GM21515 (cell line): ENCODE results near the gene KCNA5.

Source experiments
- ATAC-seq: cut with Tn5 transposase; IDR thresholded peaks from one replicate; pipeline ENCODE4 v1.9.1; 2021; ENCODE audit not compliant: unreplicated experiment

KCNA5 gene

DNA sequence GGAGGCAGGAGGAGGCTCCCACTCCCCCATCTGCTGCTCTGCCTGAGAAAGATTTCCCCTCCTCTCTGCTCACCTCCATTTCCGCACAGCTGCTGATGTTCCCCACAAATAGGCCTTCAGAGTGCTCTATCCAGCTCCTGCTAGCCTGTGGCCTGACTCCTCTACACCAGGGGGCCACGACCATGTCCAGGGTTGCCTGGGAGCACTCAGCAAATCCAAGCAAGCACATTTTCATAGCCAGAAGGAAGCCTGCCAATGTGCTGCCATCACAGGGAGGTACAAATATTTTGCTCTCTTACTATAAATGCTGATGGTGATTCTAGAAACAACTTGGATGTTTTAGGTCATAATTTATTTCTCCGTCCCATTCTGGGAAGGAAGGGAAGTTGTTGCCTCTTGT is 17.3 kb downstream of the KCNA5 start:
- ATAC-seq = no peak

DNA sequence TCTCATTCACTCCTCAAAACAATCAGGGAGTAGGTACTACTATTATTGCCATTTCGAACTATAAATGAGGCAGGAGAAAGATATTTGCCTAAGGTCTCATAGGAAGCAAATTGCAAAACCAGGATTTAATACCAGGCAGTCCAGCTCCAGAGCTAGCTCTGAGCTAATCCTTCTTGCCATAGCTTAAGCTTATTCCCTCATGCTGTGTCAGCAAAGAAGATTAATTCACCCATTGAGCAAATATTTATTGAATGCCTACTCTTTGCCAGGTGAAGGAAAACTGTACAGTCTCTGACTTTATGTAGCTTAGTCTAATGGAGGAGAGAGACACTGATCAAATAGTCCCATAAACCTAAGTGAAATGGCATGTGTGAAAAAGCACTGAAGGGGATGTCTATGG is 19.5 kb downstream of the KCNA5 start:
- no peak for ATAC-seq

DNA sequence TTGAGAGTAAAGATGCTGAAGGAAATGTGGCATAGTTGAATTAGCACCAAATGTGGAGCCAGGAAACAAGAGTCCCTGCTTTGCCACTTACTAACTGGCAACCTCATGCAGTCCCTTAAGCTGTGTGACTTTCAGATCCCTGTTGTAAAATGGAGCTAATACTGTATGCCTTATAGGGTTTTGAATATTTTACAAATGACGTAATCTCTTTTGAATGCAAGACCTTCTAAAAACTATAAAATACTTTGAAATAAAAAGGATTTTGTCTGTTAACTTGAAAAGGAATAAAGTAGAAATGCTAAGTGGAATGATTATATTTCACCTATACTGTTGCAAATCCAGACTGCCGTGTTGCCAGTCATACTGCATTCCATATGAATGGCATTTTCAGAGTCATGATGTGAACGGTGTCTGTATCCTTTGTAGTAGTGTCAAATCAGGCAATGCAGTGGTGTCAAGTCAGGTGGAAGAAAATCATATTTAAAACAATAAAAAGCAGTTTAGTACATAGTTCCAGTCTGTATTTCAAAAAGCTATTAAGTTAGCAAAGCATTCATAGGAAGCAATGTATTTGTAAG is 21.3 kb downstream of the KCNA5 start:
- ATAC-seq = no peak

DNA sequence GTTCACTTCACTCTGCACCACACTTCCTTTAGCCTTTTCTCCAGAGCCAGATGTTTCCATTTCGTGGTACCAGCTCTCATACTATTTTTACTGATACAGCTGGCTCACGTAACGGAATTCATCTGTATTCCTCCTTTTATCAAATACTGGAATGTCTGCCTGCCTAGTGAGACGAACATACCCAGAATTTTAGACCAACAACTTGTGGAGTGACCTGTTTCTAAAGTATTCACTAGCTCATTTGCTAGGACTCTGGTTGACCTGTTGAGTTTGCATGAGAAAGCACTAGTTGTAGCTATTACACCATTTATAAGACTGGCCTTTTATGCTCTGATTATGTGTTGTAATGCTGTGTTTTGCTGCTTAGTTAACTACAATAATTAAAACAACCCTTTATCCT is 22.6 kb downstream of the KCNA5 start:
- ATAC-seq = no peak

DNA sequence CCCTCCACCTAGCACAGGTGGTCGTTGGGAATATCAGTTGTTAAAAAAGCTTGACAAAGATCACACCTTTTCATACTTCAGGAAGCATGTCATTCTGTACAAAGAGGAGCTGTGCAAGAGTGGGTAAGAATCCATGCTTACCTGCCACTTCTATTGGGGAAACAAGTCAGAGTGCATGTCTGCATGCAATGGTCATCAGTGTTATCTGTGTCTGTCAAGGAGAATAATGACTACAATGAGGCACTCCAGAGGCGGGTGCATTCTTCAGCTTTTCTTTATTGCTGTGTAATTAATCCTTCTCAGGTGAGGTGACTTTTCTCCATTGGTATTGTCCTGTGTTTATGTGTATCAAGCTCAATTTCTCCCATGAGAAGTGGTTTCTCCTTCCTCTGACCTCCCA is 24.4 kb downstream of the KCNA5 start:
- ATAC-seq = no peak

DNA sequence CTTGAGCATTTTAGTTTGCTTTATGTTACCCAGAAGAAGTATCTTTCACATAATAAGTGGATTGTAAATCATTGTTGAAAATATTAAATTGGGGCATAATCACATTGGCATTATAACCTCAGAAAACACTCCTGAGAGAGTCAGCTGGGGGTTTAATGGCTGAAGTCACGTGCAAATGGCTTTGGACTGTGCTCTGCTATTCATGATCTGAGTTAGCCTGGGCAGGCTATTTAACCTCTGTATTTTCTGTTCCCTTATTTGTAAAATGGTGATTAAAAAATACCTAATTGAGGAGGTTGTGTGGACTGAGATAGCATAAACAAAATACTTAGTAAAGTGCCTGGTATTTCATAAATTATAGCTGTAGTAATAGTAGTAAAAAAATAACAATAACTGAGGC is 24.9 kb downstream of the KCNA5 start:
- ATAC-seq = no peak

DNA sequence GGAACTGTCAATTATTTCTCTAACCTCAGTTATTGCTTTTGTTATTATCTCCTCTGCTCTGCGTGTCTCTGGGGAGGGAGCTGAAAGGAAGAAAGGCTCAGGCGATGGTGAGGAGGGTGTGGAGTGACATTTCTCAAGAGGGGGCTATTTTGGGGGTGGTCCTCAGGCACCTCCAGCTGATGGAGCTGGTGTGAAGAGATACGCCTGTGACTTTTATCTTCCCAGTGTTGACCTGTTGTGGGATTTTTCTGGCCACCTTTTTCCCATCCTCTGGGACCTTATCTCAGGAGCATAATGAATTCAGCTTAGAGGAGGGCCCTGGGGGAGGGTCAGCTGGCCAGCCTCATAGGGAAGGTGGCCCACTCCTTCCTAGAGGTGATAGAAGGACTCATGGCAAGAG is 26.4 kb downstream of the KCNA5 start:
- ATAC-seq = no peak

DNA sequence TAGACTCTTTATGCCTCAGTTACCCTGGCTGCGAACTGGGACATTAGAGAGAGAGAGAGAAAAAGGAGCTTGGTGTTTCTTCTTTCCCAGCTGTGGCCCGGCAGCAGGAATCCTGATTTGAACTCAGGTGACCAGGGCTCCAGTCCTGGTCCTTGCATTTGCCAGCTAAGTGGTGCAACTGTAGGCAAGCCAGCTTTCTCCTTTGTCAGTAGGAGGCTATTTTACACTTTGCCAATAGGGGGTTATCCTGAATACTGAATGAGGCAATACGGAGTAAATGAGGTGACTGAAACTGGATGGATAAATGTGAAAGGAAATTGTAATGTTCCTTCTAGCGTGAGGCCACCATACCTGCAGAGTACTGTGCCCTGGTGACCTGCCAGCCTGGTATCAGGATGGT is 27.8 kb downstream of the KCNA5 start:
- no peak for ATAC-seq

DNA sequence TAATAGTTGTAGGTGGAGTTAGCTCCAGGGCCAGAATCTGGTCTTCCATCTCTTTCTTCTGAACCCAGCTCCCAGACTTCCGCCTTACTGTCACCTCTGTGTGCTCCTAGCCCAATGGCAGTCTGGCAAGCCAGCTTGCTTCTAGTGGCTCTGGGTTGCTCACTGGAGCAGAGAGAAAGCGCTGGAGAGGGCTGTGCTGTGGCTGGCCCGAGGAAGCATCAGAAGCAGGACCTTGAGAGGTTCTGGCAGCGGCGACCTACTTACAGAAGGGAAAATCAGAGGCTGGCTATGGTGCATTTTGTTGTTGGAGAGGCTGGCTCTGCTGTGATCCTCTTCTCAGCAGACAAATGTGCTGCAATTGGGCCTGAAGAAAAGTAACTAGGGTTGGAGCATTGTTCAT is 28.6 kb downstream of the KCNA5 start:
- no peak for ATAC-seq

DNA sequence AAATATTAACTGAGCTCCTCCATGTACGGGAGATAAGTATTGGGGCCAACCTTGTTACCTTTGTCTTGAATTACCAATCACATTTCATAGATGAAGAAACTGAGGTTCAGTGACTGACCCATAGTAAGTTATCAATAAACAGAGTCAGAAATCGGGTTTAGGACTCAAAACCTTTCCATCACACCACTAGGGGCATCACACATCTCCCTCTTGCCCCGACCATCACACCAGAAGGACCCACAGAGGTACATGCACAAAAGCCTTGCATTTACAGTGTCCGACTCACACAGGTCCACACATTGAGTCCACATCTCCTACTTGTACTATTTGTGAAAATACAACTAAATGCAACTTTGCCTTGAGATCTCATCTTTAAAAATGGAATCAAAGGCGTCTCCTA is 29.4 kb downstream of the KCNA5 start:
- no peak for ATAC-seq

DNA sequence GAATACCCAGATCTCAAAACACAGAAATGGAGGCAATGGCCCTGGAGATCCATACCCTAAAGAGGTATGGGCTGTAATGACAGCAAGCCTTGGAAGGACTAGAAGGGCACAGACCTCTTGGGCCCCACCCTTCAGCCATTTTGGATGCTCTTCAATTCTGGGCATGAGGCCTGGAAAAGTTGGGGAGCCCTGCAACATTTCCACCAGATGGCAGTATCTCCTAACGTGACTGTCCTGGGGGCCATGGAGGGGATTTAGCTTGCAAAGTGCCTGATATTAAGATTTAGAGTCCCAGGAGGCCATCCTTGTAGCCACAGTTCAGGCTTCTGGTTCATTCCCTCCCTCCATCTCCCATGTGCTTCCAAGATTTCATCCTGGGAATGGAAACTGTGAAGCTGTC is 30.2 kb downstream of the KCNA5 start:
- no peak for ATAC-seq

DNA sequence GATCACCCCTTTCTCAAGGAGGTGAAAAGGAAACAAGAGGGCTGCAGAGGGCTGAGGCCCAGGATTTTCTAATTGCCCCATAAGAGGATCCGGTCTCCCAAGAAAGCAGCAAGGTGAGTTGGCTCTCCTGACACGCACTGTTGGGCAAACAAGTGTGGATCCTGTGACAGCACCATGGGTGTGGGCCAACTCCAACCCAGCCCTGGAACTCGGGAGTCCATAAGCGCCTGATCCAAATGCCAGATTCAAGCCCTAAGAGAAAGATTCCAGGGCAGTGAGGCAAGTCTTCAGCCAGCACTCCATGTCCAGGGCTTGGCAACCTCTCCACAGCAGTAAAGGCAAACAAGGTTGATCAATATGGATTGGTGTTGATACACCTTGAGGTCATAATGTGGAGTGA is 33.1 kb downstream of the KCNA5 start:
- no peak for ATAC-seq

DNA sequence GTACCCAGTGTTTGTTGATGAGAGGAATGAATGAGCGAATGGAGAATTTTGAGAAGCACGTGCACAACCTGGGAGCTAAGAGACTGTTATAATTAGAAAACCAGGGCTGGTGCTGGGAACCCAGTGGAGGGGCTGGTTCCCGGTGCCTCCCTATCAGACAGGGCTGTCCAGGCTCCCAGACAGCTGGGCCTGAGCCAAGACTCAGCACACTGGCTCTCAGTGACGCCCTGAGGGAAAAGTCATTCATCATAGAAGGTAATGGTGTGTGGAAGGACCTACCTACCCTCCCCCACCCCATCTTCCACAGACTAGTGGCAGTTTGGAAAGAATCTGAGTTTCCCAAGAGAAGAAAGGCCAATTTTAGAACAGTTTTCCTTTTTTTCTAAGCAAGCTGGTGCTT is 34.7 kb downstream of the KCNA5 start:
- no peak for ATAC-seq

DNA sequence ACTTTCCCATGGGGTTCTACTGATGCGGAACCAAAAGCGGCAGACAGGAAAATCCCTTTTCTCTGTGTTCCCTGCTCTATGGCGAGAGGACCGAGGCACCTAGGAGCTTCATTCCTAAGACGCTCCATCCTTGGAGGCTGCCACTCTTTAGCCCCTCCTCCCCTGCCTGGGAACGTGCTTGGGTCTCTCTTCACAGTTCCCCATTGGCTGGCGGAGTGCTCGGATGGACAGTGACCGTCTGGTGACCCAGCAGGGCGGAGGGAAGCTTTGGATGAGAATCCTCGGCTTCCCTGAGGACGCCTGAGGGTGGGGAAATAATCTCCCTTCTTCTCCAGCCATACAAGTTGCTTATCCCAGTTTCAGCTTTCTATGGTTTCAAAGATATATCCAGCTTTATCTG is 37.3 kb downstream of the KCNA5 start:
- ATAC-seq = no peak

DNA sequence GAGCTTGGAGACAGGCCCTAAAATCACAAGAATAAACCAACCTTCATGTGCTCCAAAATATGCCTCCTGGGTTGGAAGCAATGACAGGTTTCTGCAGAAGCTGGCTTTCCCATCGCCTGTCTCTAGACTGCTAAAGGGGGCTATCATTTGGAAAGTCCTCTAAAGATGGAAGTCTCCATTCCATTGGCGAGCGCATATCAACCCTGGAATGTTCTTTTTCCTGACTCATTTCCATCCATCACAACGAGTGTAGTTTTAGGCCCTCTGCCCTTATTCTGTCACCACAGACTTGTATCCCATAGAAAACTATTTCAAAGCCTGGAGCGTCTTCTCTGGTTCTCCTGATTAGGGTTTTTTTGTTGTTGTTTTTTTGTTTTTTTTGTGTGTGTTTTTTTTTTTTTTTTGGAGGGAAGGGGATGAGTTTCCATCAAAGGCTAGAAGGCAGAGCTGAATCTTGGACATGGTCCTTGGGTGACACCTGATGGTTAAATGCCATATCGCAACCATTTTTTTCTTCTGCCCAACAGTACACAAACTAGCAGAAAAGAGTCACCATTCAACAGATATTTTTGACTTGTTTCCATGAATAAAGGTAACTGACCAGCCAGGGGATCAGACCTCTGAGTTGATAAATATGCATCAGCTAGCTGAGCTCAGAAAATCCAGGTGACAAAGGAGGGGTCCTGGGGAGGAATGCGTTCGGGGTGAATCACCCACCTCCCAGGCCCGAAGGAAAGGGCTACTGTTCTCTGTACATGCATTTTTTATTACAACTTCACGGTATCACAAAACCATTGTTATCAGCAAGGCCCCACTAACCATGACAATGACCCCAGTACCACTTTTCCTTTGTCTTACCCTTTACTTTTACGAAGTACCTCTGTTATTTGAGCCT is 40.5 kb downstream of the KCNA5 start:
- ATAC-seq = no peak

DNA sequence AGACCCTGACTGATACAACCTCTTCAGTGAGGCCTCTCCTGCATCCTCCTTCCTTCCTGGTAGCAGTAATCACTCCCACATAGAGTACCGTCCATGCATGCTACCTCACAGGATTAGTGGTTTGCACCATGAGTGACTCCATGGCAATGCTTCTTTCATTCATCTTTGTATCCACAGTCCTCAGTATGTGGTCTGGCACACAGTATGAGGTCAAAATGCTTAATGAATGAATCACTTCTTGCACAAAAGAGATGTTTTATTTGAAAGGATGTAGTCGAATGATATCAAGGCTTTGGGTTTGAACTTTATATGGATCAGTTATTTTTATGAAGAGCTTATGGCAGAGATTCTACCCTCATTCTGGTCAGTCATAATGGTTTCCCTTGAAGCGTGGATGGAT is 42.2 kb downstream of the KCNA5 start:
- no peak for ATAC-seq

DNA sequence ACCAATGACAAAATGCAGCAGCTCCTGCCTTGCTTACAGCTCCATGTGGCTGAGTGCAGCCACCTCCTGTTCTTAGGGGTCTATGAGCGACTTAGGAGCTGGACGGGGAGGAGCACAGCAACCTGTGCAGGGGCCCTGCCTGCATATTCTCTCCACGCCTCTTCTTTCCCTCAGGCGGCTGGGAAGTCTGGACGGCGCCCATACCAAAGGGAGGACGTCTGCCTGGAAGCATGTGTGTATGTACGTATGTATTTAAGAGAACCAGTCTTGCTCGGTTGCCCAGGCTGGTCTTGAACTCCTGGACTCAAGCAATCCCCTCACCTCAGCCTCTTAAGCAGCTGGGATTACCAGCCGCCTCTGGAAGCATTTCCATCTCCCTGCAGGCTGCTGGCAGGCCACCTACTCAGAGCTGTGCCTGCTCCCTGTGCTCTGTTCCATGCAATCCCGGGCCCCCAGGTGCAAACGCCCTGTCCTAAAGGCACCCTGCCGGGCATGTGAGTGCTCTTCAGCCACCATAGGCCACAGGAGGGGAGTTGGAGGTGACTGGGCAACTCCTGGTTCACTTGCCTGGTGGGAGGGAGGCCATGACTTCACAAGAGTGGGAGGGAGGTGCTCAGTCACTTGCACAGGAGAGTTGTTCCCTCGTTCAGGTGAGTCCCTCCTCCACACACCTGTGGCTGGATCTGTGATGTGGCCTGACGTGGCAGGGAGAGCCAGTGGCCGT is 44.3 kb downstream of the KCNA5 start:
- ATAC-seq = no peak

DNA sequence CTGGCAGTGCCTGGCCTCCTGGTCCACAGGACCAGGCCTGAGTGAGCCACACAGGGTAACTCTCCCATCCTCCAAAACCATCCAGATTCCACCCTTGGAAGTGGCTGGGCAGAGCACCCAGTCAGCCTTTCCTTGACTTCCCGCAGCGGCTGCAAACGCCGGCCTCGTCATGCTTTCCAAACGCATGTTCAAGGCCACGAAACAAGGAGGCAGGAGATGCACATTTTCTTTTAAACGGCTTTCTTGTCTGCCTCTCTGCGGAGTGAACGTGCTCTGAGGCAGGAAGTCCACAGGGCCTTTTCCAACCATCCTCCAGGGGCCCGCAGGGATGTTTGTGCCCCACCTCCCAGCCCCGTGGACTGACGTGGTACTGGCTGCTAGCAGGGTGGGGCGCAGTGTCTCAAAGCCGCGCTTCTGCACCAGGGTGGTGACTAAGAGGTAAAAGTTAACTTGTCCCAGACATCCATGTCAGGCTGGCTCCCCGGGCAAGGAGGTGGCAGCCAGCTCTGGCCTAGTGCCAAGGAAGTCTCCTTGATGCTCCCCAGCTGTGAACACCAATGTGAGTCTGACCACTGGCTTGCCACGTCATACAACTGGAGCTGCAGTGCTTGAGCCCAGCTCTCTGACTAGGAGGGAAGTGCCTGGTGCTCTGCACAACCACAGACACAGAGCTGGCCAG is 45.0 kb downstream of the KCNA5 start:
- ATAC-seq = no peak

DNA sequence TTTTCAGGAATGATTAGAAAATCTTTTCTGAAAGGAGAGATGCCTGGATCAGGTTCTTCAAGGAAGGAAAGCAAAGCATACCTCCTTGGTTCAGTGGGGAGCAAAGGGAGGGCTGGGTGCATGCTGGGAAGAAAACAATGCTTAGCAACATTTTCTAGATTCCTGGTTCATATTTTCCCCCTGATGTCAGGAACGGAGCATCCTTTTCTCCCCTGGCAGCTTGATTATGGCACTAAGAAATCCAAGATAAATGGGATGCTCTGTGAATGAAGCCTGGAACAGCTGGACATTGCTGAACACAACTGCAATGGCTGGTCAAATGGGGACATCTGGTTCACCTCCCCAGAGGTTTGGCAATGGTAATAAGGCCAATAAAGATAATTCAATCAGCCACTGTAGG is 50.9 kb downstream of the KCNA5 start:
- ATAC-seq = no peak

DNA sequence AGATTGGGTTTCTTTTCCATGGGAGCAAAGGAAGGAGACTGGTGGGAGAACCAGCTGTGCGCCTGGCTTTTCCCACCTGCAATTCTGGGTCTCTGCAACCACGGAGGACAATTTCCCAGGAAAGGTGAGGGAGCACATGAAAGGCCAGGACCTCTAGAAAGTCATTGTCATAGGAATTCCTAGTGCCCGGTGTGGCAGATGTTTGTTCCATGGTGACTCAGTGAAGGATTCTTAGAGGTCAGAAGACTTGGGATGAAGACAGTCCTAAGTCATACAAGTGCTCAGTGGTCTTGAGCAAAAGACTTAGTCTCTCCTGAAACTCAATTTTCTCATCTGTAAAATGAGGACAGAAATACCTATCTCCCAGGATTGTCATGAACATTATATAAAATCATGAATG is 51.3 kb downstream of the KCNA5 start:
- ATAC-seq = no peak
